GM12864 (cell line): ENCODE results near the gene CTPS1.

Source experiments
- DNase-seq: peaks from one replicate; pipeline ENCODE4 v3.0.0-alpha.2; 2011; ENCODE audit warnings: low read depth
- H3K4me3 ChIP-seq: 2 replicates; pipeline ENCODE4 v1.5.1; 2011; ENCODE audit warnings: mild to moderate bottlenecking, low read depth, low read length, control low read depth
- CTCF ChIP-seq: IDR thresholded peaks from 2 replicates; pipeline ENCODE4 v1.5.1; 2011; ENCODE audit warnings: low read depth, mild to moderate bottlenecking, moderate library complexity, low read length, control low read depth, inconsistent platforms; ENCODE audit errors: missing control alignments

Gene CTPS1

GRCh38 chr1:41048540-41048939 lies 69.0 kb downstream of the CTPS1 start:
- no peak for DNase-seq
- TF ChIP-seq CTCF: no peak
- H3K4me3 ChIP-seq: no peak overlapping the region

DNA sequence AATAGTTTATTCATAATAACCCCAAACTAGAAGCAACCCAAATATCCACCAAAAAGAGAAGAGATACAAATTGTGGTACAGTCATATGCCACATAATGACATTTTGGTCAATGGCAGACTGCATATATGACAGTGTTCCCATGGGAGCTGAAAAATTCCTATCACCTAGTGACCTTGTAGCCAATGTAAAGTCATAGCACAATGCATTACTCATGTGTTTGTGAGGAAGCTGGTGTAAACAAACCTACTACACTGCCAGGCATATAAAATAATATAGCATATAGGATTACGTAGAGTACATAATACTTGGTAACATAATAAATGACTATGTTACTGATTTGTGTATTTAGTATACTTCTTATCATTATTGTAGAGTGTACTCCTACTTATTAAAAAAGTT lies 71.5 kb downstream of the CTPS1 start:
- TF ChIP-seq CTCF: no peak

GRCh38 chr1:41053316-41053715 lies 73.8 kb downstream of the CTPS1 start:
- no peak for TF ChIP-seq CTCF
- no peak for DNase-seq
- no peak overlapping the region for H3K4me3 ChIP-seq

More for the DNA sequence above, 71.5 kb downstream of the CTPS1 start:
- DNase-seq: no peak
- H3K4me3 ChIP-seq: no peak overlapping the region

GRCh38 chr1:41056907-41057306 lies 77.4 kb downstream of the CTPS1 start:
- no peak overlapping the region for H3K4me3 ChIP-seq
- no peak for TF ChIP-seq CTCF
- no peak for DNase-seq
